H1 (cell line): ENCODE data around the gene CDK3.

ENCODE experiments used
- CTCF ChIP-seq, 3 experiments: IDR thresholded peaks; 1 replicate in 2 of 3; 2 replicates in 1 of 3; pipeline versions ENCODE4 v1.5.1 to v1.6.1; 2011; ENCODE audit warnings: low read length in 3 of 3, mild to moderate bottlenecking in 3 of 3, inconsistent platforms in 2 of 3, low read depth in 1 of 3, moderate library complexity in 1 of 3; ENCODE audit not compliant: insufficient read depth in 1 of 3; ENCODE audit errors: control extremely low read depth in 1 of 3
- EP300 ChIP-seq, 2 experiments: IDR thresholded peaks; 1 replicate in 1 of 2; 2 replicates in 1 of 2; pipeline ENCODE4 v1.6.1; 2011 to 2012; ENCODE audit warnings: low read depth in 2 of 2, low read length in 2 of 2, mild to moderate bottlenecking in 2 of 2, borderline replicate concordance in 1 of 2, inconsistent platforms in 1 of 2, moderate library complexity in 1 of 2
- MAX ChIP-seq: IDR thresholded peaks from 2 replicates; pipeline ENCODE4 v1.6.1; 2012; ENCODE audit warnings: inconsistent platforms
- POLR2A ChIP-seq, 2 experiments: IDR thresholded peaks; 1 replicate in 1 of 2; 2 replicates in 1 of 2; pipeline ENCODE4 v1.6.1; 2011; ENCODE audit warnings: low read depth in 2 of 2, low read length in 2 of 2, mild to moderate bottlenecking in 2 of 2; ENCODE audit errors: control extremely low read depth in 1 of 2
- RAD21 ChIP-seq, 2 experiments: IDR thresholded peaks in 1 of 2; conservative IDR thresholded peaks in 1 of 2; 2 replicates each; pipeline ENCODE4 v1.6.1; 2011; ENCODE audit warnings: low read depth in 2 of 2, low read length in 2 of 2, improper control_type of control experiment in 1 of 2, inconsistent platforms in 1 of 2, mild to moderate bottlenecking in 1 of 2, moderate library complexity in 1 of 2

- TF ChIP-seq POLR2A (IDR thresholded peaks at IDR 0.05; ENCODE audit: control extremely low read depth in 1 of 2, low read depth in 2 of 2, low read length in 2 of 2): no peak
- no peak for TF ChIP-seq MAX
- TF ChIP-seq CTCF (IDR thresholded peaks at IDR 0.05; ENCODE audit: control extremely low read depth in 1 of 3, insufficient read depth in 1 of 3, low read depth in 1 of 3, low read length in 3 of 3): no peak
- no peak for TF ChIP-seq EP300 (IDR thresholded peaks at IDR 0.05; ENCODE audit: borderline replicate concordance in 1 of 2, low read depth in 2 of 2, low read length in 2 of 2)
- TF ChIP-seq RAD21 (IDR thresholded peaks at IDR 0.05 in 1 of 2, conservative IDR thresholded peaks at IDR 0.05 in 1 of 2; ENCODE audit: low read depth in 2 of 2, low read length in 2 of 2): no peak
Observed at GRCh38 chr17:75985986-75986385, 14.7 kb upstream of the CDK3 start.
